Memory B cell (primary cell): Measurements from ENCODE around the gene UTP11.
"Not testable (repeated sequence)": the region's sequence is repeated elsewhere in the genome, so short reads cannot be mapped to it uniquely, and the experiment has no call there.

Source experiments
- ATAC-seq: fragments of 150-1000 bp; cut with Tn5 transposase; 2 replicates; pipeline ENCODE4 v1.10.0; 2021; ENCODE audit warnings: low read depth, mild to moderate bottlenecking, moderate library complexity
- DNase-seq, 2 donors: peaks; one replicate each; pipeline ENCODE4 v3.0.0; 2022; ENCODE audit warnings: low spot score in 2 of 2
- H3K27ac Mint-ChIP-seq: one replicate; pipeline ENCODE4 v1.8.0; 2022; ENCODE audit warnings: mild to moderate bottlenecking, moderate library complexity, mixed read lengths
- H3K27me3 Mint-ChIP-seq: one replicate; pipeline ENCODE4 v1.8.0; 2022; ENCODE audit warnings: mixed read lengths
- H3K36me3 Mint-ChIP-seq: one replicate; pipeline ENCODE4 v1.8.0; 2022; ENCODE audit warnings: mild to moderate bottlenecking, mixed read lengths
- H3K4me1 Mint-ChIP-seq: one replicate; pipeline ENCODE4 v1.8.0; 2022; ENCODE audit warnings: mixed read lengths
- H3K4me3 Mint-ChIP-seq: one replicate; pipeline ENCODE4 v1.8.0; 2022; ENCODE audit warnings: mild to moderate bottlenecking, moderate library complexity, mixed read lengths
- H3K9me3 Mint-ChIP-seq: one replicate; pipeline ENCODE4 v1.8.0; 2022; ENCODE audit warnings: mixed read lengths

UTP11 gene

DNA sequence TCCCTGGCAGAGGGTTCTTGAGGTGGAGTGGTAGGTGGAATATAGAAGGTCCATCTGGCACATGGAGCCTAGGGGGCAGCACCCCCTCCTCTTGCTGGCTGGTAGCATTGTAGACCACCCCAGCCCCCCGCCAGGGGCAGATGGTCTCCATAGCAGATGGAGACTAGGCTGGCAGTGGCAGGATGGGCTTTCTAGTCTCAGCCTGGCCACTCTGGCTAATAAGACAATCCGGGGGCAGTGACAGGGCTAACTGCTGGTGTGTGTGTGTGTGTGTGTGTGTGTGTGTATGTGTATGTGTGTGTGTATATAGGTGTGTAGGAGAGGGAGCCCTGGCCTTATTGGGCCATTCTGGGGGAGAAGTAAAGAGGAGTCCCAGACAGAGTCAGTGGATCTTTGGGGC lies 16.1 kb downstream of the UTP11 start:
- H3K4me1 Mint-ChIP-seq, result peaks cover 15% of the 10 kb centered on the region
- H3K4me3 Mint-ChIP-seq, result no peak overlapping the region

GRCh38 chr1:38029081-38029681 lies 16.6 kb downstream of the UTP11 start:
- DNase-seq, result no peak
- Mint-ChIP-seq H3K27ac (no peak overlapping the region), H3K4me3 (no peak overlapping the region), H3K4me1 (peaks cover 15% of the 10 kb centered on the region), H3K9me3 (no peaks in the 10 kb centered on the region), H3K36me3 (peaks cover 9% of the 10 kb centered on the region), H3K27me3 (peaks cover 4% of the 10 kb centered on the region)
- ATAC-seq, result no peak

More for the DNA sequence above, 16.1 kb downstream of the UTP11 start:
- Mint-ChIP-seq H3K27ac (no peak overlapping the region), H3K27me3 (peaks cover 2% of the 10 kb centered on the region), H3K36me3 (peaks cover 12% of the 10 kb centered on the region), H3K9me3 (no peaks in the 10 kb centered on the region)
- no peak for ATAC-seq
- DNase-seq, result no peak

DNA sequence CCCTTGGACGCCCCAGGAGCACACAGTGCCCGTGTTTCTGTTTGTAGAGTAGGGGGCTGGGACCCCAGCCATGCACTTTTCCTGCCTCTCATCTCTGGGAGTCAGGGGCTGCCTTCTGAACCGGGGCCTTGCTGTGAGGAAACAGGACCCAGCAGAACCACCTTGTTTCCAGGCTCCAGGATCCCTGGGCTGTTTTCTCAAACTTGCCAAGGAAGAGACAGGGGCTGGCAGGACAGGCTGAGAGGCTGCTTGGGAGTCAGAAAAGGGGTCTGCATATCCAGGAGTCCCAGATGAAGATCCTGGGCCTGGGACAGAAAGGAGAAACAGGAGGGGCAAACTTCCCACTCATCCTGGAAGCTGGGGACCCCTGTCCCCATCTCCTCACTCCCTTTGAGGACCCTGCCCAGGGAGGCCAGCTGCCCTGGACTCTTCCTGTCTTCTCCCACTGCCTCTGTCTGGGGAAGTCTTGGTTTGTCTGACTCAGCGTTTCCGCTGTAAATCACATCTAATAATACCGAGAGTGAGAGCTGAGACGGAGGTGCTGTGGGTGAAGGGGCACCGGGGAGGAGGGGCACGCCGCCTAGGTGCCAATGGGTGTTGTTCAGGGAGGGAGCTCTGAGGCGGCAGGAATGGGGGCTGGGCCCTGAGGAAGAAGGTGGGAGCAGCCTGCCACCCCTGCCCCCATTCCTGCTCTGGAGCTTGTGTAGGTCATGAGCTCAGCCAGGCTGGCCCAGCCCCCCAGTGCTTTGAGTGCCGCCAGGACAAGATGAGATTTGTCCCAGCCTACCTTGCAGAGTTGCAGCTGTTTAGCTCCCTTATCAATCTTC lies 17.4 kb downstream of the UTP11 start:
- Mint-ChIP-seq H3K36me3 (peaks cover 6% of the 10 kb centered on the region), H3K27ac (no peak overlapping the region), H3K4me1 (peaks cover 15% of the 10 kb centered on the region), H3K4me3 (no peak overlapping the region), H3K27me3 (peaks cover 4% of the 10 kb centered on the region), H3K9me3 (no peaks in the 10 kb centered on the region)
- no peak for DNase-seq
- peak; percentile 47 for ATAC-seq

GRCh38 chr1:38030596-38031512 lies 18.3 kb downstream of the UTP11 start:
- no peak for ATAC-seq
- peaks cover 15% of the 10 kb centered on the region for H3K4me1 Mint-ChIP-seq
- no peak overlapping the region for H3K27ac Mint-ChIP-seq
- peaks cover 4% of the 10 kb centered on the region for H3K27me3 Mint-ChIP-seq
- H3K9me3 Mint-ChIP-seq, result no peaks in the 10 kb centered on the region
- DNase-seq, result no peak
- no peak overlapping the region for H3K4me3 Mint-ChIP-seq
- no peaks in the 10 kb centered on the region for H3K36me3 Mint-ChIP-seq

GRCh38 chr1:38031513-38031866 lies 19.0 kb downstream of the UTP11 start:
- Mint-ChIP-seq H3K4me1 (peaks cover 17% of the 10 kb centered on the region), H3K27me3 (peaks cover 10% of the 10 kb centered on the region), H3K27ac (no peak overlapping the region), H3K4me3 (no peak overlapping the region), H3K9me3 (no peaks in the 10 kb centered on the region), H3K36me3 (peaks cover 2% of the 10 kb centered on the region)
- ATAC-seq (no peak), DNase-seq (no peak)

DNA sequence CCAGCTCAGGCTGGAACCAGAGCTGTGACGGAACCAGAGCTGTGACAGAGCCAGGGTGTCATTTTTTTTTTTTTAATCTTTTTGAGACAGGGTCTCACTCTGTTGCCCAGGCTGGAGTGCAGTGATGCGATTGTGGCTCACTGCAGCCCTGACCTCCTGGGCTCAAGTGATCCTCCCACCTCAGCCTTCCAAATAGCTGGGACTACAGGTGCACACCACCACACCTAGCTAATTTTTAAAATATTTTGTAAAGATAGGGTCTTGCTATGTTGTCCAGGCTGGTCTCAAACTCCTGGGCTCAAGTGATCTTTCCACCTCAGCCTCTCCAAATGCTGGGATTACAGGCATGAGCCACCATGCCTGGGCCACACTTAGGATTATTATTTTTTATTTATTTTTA lies 20.5 kb downstream of the UTP11 start:
- not testable (repeated sequence) for ATAC-seq

GRCh38 chr1:38034871-38035270 lies 22.3 kb downstream of the UTP11 start:
- DNase-seq, result no peak
- H3K9me3 Mint-ChIP-seq, result no peaks in the 10 kb centered on the region
- H3K4me3 Mint-ChIP-seq, result no peak overlapping the region

More for the DNA sequence above, 20.5 kb downstream of the UTP11 start:
- H3K4me3 Mint-ChIP-seq, H3K9me3 Mint-ChIP-seq, H3K36me3 Mint-ChIP-seq, DNase-seq, H3K27ac Mint-ChIP-seq: not testable (repeated sequence)
- Mint-ChIP-seq H3K27me3 (peaks cover 10% of the 10 kb centered on the region), H3K4me1 (peaks cover 10% of the 10 kb centered on the region)

GRCh38 chr1:38037221-38037939 lies 24.8 kb downstream of the UTP11 start:
- H3K27me3 Mint-ChIP-seq, result peaks cover 24% of the 10 kb centered on the region
- peaks cover 2% of the 10 kb centered on the region for H3K36me3 Mint-ChIP-seq
- H3K4me3 Mint-ChIP-seq, result no peak overlapping the region
- DNase-seq (no peak), ATAC-seq (no peak)
- H3K4me1 Mint-ChIP-seq, result peaks cover 4% of the 10 kb centered on the region
- no peak overlapping the region for H3K27ac Mint-ChIP-seq
- H3K9me3 Mint-ChIP-seq, result no peaks in the 10 kb centered on the region

More at GRCh38 chr1:38034871-38035270, 22.3 kb downstream of the UTP11 start:
- H3K36me3 Mint-ChIP-seq, result peaks cover 2% of the 10 kb centered on the region
- H3K27me3 Mint-ChIP-seq, result peaks cover 17% of the 10 kb centered on the region
- H3K27ac Mint-ChIP-seq, result no peak overlapping the region
- H3K4me1 Mint-ChIP-seq, result peaks cover 7% of the 10 kb centered on the region
- no peak for ATAC-seq

DNA sequence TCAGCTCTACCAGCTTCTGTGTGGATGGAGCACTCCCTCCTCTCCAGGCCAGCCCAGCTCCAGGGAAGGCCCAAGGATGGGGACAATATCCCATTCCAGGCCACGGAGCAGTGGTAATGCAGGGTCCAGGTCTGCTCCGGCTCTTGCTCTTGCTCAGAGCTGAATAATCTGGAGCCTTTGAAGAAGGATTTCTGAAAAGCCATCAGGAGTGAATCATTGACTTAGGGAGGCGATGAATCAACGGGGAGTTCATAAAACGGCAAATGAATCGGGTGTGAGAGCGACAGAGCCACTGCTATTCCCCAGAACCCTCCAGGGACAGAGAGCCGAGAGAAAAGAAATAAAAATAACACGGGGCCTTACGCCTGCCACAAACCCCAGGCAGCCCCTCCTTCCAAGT lies 26.3 kb downstream of the UTP11 start:
- peaks cover 2% of the 10 kb centered on the region for H3K36me3 Mint-ChIP-seq
- ATAC-seq, result no peak
- H3K9me3 Mint-ChIP-seq, result no peaks in the 10 kb centered on the region
- no peak overlapping the region for H3K27ac Mint-ChIP-seq
- H3K4me3 Mint-ChIP-seq, result no peak overlapping the region
- peaks cover 35% of the 10 kb centered on the region for H3K27me3 Mint-ChIP-seq
- DNase-seq, result no peak
- peaks cover 8% of the 10 kb centered on the region for H3K4me1 Mint-ChIP-seq

DNA sequence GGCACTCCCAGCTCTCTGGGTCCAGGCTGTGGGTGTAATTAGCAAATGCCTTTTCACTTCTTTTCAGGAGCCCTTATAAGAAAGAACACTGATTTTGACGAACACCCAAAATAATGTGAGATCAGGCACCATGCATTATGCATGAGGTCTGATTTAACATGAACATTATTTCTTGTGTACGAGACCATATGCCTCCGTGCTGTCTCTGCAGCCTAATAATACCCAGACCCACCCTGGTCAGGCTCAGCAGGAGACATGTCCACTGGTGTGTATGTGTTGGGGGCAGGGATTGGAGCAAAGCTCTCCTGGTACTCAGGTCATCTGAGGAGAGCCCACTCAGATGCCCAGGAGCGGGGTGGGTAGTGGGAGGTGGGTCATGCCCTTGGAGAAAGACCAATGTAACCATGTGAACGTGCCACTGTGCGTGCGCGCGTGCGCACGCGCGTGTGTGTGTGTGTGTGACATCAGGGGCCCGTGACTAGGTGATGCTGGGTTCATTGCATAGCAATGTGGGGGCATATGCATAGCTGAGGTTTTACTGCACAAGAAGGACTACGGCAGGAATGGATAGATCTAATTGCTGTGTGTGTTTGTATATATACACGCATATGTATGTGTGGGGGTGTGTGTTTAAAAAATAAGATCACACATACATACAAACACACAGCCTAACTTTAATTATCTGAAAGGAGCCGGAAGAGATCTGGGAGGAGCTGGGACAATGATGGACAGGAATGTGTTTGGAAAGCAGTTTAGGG lies 27.0 kb downstream of the UTP11 start:
- peaks cover 2% of the 10 kb centered on the region for H3K36me3 Mint-ChIP-seq
- no peak overlapping the region for H3K4me3 Mint-ChIP-seq
- peaks cover 8% of the 10 kb centered on the region for H3K4me1 Mint-ChIP-seq
- no peaks in the 10 kb centered on the region for H3K9me3 Mint-ChIP-seq
- ATAC-seq (no peak), DNase-seq (no peak)
- peaks cover 34% of the 10 kb centered on the region for H3K27me3 Mint-ChIP-seq
- no peak overlapping the region for H3K27ac Mint-ChIP-seq

DNA sequence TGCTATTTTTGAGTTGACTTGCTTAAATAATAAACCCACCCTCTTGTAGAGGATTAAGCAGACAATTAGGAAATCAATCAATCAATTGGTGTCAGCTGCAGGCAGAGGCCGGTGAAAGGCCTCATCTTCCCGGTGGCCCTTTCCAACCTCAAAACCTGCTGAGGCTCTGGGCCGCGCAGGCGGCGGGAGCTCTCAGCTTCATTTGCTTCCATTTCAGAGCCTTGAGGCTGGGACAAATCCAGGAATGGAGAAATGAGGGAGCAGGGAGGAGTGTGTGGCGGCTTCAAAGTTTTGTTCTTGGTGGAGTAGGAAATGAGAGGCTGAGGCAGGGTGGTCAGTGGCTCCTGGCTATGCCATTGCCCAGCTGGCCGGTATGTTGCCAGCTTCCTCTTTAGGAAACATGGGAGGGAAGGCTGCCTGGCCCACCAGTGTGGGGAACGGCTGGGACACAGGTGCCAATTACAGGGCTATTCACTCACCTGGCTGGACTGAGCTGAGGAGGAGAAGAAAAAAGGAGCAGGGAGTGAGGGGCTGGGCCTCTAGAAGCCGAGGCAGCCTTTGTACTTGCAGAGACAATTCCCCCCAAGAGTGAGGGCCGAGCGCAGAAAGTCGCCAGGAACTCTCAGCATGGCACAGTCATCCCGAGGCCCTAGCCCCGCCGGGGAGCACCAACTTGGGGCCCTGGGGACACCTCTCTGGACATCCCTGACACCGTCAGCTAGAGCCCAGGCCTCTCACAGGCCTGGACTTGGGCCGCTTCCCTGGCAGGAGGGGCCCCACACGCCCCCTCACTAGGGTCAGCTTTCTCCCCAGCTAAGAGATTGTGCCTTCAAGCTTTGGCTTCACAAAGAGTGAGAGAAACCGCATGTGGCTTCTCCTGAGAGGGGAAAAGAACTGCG lies 29.7 kb downstream of the UTP11 start:
- Mint-ChIP-seq H3K9me3 (no peaks in the 10 kb centered on the region), H3K27me3 (peaks cover 28% of the 10 kb centered on the region), H3K4me3 (no peak overlapping the region), H3K27ac (no peak overlapping the region), H3K4me1 (peaks cover 8% of the 10 kb centered on the region), H3K36me3 (no peaks in the 10 kb centered on the region)
- DNase-seq, result no peak
- ATAC-seq, result no peak

DNA sequence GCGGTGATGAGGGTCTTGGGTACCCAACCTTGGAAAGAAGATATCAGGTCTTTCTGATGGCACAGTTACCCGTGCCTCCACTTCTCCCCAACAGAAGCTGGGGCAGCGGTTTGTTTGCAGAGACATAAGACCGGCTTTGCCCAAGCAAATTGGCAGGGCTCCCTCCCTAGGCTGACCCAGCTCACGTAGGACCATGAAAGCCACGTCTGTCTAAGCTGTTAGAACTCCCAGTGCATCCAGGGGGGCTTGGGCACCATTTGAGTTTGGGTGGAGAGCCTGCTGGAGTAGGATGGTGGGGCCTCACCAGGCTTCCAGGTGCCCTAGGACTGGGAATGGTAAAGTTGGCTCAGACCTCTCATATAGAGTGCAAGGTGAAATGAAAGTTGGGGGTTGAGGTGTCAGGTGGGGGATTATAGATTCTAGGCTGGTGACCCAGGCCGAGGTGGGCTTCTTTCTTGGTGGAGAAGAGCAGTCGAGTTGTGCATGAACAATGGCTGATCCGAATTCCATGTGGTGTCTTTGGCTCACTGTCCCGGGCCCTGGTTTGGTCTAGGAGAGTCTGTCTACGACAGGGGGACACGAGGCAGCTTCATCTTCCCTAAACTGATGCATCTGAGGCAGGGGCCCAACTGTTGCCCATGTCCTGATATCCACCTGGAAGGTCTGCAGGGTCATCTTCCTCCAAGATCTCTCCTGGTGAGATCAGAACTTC lies 30.7 kb downstream of the UTP11 start:
- H3K27me3 Mint-ChIP-seq, result peaks cover 28% of the 10 kb centered on the region
- ATAC-seq, result no peak
- H3K27ac Mint-ChIP-seq, result no peak overlapping the region
- H3K4me1 Mint-ChIP-seq, result peaks cover 8% of the 10 kb centered on the region
- H3K4me3 Mint-ChIP-seq, result no peak overlapping the region
- no peaks in the 10 kb centered on the region for H3K9me3 Mint-ChIP-seq
- no peaks in the 10 kb centered on the region for H3K36me3 Mint-ChIP-seq
- no peak for DNase-seq
